Kidney (tissue), 14 donors: ENCODE results near the gene MAP2K6. TPM values are rescaled to one million over a fixed set of nuclear protein-coding genes. Genes with fewer than 3 reads are reported as not detected.

Experiments used
- DNase-seq, 5 donors: peaks; one replicate each; pipeline ENCODE4 v3.0.0-alpha.2; 2013 to 2020
- FAIRE-seq: peaks from 2 replicates; lab custom pipeline; 2012; peaks lifted over from hg19 to GRCh38; lab: Jason Lieb, UNC
- H3K27ac ChIP-seq, 2 donors: one replicate each; pipeline ENCODE4 v1.7.0; 2013; ENCODE audit warnings: low read depth in 2 of 2, low read length in 2 of 2, inconsistent platforms in 1 of 2
- H3K27me3 ChIP-seq: one replicate; pipeline ENCODE4 v1.7.1; 2013; ENCODE audit warnings: low read length, inconsistent platforms; ENCODE audit not compliant: control insufficient read depth, insufficient read depth
- H3K36me3 ChIP-seq, 3 donors: one replicate each; pipeline versions ENCODE4 v1.7.0 to v1.7.1; 2013; ENCODE audit warnings: low read length in 3 of 3, control low read depth in 1 of 3, inconsistent platforms in 1 of 3; ENCODE audit not compliant: insufficient read depth in 3 of 3, control insufficient read depth in 2 of 3
- H3K4me1 ChIP-seq, 3 donors: one replicate each; pipeline versions ENCODE4 v1.7.0 to v1.7.1; 2013; ENCODE audit warnings: low read length in 3 of 3, inconsistent platforms in 1 of 3, low read depth in 1 of 3; ENCODE audit not compliant: control insufficient read depth in 2 of 3, insufficient read depth in 2 of 3
- H3K4me3 ChIP-seq, 3 donors: one replicate each; pipeline versions ENCODE4 v1.7.0 to v1.8.1; 2013; ENCODE audit warnings: low read length in 3 of 3, control low read depth in 1 of 3, inconsistent platforms in 1 of 3
- H3K9ac ChIP-seq, 3 donors: one replicate each; pipeline versions ENCODE4 v1.7.0 to v1.7.1; 2013; ENCODE audit warnings: low read length in 3 of 3, control low read depth in 1 of 3, inconsistent platforms in 1 of 3
- H3K9me3 ChIP-seq, 3 donors: one replicate each; pipeline versions ENCODE4 v1.7.0 to v1.7.1; 2013; ENCODE audit warnings: low read length in 3 of 3, control low read depth in 1 of 3, inconsistent platforms in 1 of 3; ENCODE audit not compliant: control insufficient read depth in 2 of 3, insufficient read depth in 1 of 3
- CTCF ChIP-seq: IDR thresholded peaks from 3 replicates; pipeline ENCODE4 v1.5.1; 2012; ENCODE audit warnings: mild to moderate bottlenecking, moderate library complexity, borderline replicate concordance; ENCODE audit not compliant: insufficient read depth; ENCODE audit errors: extremely low read depth
- intact Hi-C: fragments of 100-400 bp; cut with DNase I; formaldehyde crosslinking; loops from one replicate; pipeline ENCODE4 v1.11.1; 2022
- polyA plus RNA-seq: library from polyadenylated mRNA; stranded (reverse); fragments of 350-450 nt; fragmentation: Illumina TruSeq; extraction: RNeasy Lipid Tissue Mini Kit (QIAGEN cat#74804); gene quantifications from one replicate; pipeline ENCODE4 v1.2.3, GENCODE V29; 2014; ENCODE audit warnings: low read depth, low replicate concordance; ENCODE audit not compliant: insufficient read depth
- total RNA-seq: library from RNA; stranded (reverse); fragmentation: NEBNext Ultra II Directional; extraction: Animal tissue kit (Norgen Biotek cat#: 25700); gene quantifications from one replicate; pipeline ENCODE4 v1.2.1, GENCODE V29; 2021
- donor health status: control.
- donor health status: control.
- donor health status: control.
- donor health status: control.
- donor health status: control.
- donor health status: DM: yes; HTN: yes; CAD: no.
- donor health status: Normal renal cell carcinoma (clear cell type).

Gene MAP2K6
- total and polyA plus RNA-seq, 2 donors from 2014 or later: 8.6 to 10.2 TPM

GRCh38 chr17:69485901-69486643 lies 71.6 kb downstream of the MAP2K6 start:
- Histone ChIP-seq H3K4me3 (no peak overlapping the region), H3K4me1 (peaks cover 0 to 3% (median 0%) of the 10 kb centered on the region in 3 donors), H3K36me3 (no peaks in the 10 kb centered on the region), H3K9me3 (no peaks in the 10 kb centered on the region), H3K27ac (no peak overlapping the region), H3K9ac (no peak overlapping the region), H3K27me3 (no peaks in the 10 kb centered on the region)
- no peak for DNase-seq
- no peak for FAIRE-seq
- no peak for TF ChIP-seq CTCF
- intact Hi-C loops: no loop called here

GRCh38 chr17:69486779-69487637 lies 72.5 kb downstream of the MAP2K6 start:
- intact Hi-C loops: no loop called here
- DNase-seq (peak in 1 of 5 donors; percentile 6), FAIRE-seq (no peak)
- Histone ChIP-seq H3K27me3 (no peaks in the 10 kb centered on the region), H3K4me3 (no peak overlapping the region), H3K36me3 (no peaks in the 10 kb centered on the region), H3K9ac (no peak overlapping the region), H3K4me1 (peaks cover 0 to 3% (median 0%) of the 10 kb centered on the region in 3 donors), H3K9me3 (no peaks in the 10 kb centered on the region), H3K27ac (peak overlapping the region in 1 of 2 donors; percentile 18)
- no peak for TF ChIP-seq CTCF

- peak overlapping the region in 1 of 2 donors; percentile 16 for H3K27ac ChIP-seq
- FAIRE-seq (peak; percentile 37), DNase-seq (peak in 2 of 5 donors; percentile 54 to 56)
- H3K9ac ChIP-seq: no peak overlapping the region
- H3K4me3 ChIP-seq: no peak overlapping the region
- TF ChIP-seq CTCF: no peak
- H3K27me3 ChIP-seq: no peaks in the 10 kb centered on the region
- H3K9me3 ChIP-seq: no peaks in the 10 kb centered on the region
- H3K36me3 ChIP-seq: no peaks in the 10 kb centered on the region
- intact Hi-C loops: no loop called here
- peaks cover 0 to 3% (median 0%) of the 10 kb centered on the region in 3 donors for H3K4me1 ChIP-seq
Observed at GRCh38 chr17:69489313-69489712, 74.8 kb downstream of the MAP2K6 start.
